ENCODE data around the gene PTCRA.

GRCh38 chr6:42899871-42900270 is 16.0 kb upstream of the PTCRA start:
- TF ChIP-seq, protein P1, sequence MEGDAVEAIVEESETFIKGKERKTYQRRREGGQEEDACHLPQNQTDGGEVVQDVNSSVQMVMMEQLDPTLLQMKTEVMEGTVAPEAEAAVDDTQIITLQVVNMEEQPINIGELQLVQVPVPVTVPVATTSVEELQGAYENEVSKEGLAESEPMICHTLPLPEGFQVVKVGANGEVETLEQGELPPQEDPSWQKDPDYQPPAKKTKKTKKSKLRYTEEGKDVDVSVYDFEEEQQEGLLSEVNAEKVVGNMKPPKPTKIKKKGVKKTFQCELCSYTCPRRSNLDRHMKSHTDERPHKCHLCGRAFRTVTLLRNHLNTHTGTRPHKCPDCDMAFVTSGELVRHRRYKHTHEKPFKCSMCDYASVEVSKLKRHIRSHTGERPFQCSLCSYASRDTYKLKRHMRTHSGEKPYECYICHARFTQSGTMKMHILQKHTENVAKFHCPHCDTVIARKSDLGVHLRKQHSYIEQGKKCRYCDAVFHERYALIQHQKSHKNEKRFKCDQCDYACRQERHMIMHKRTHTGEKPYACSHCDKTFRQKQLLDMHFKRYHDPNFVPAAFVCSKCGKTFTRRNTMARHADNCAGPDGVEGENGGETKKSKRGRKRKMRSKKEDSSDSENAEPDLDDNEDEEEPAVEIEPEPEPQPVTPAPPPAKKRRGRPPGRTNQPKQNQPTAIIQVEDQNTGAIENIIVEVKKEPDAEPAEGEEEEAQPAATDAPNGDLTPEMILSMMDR (conservative IDR thresholded peaks at IDR 0.05; ENCODE audit: low read length), result no peak
- TF ChIP-seq EZH2phosphoT487 (IDR thresholded peaks at IDR 0.05; ENCODE audit: borderline replicate concordance), result no peak

Data from Loucy (cell line).